ENCODE data around the gene CARMIL1.

- TF ChIP-seq CTCF (IDR thresholded peaks at IDR 0.05) = no peak
- no peak for TF ChIP-seq EP300 (IDR thresholded peaks at IDR 0.05)
- no peak for TF ChIP-seq POLR2A (IDR thresholded peaks at IDR 0.05)
Observed at GRCh38 chr6:25253351-25253750, 25.8 kb upstream of the CARMIL1 start.

All from suprapubic skin (tissue), 3 donors.